Activated T-helper 1 cell treated with anti-CD3 and anti-CD28 coated beads, Interleukin-12 subunit alpha, Interleukin-12 subunit beta, Interleukin-2, Interleukin-4 antibody, amounts not matched to agents 30 ng/mL and 10 ng/mL and 1 ng/mL, durations not matched to agents 14 hours and 24 hours and 36 hours (primary cell): ENCODE data around the gene HAUS5. TPM values are rescaled to one million over a fixed set of nuclear protein-coding genes. Genes with fewer than 3 reads are reported as not detected.
"Not testable (repeated sequence)": the region's sequence is repeated elsewhere in the genome, so short reads cannot be mapped to it uniquely, and the experiment has no call there.

ENCODE experiments used
- DNase-seq: peaks from one replicate; pipeline ENCODE4 v3.0.0; 2021; ENCODE audit warnings: low spot score
- H3K27ac Mint-ChIP-seq: one replicate; pipeline ENCODE4 v1.8.0; 2021; ENCODE audit warnings: mild to moderate bottlenecking, mixed read lengths
- H3K27me3 Mint-ChIP-seq: one replicate; pipeline ENCODE4 v1.8.0; 2022; ENCODE audit warnings: mild to moderate bottlenecking, moderate library complexity, mixed read lengths; ENCODE audit not compliant: insufficient read depth
- H3K36me3 Mint-ChIP-seq: one replicate; pipeline ENCODE4 v1.8.0; 2021; ENCODE audit warnings: low read depth, mixed read lengths
- H3K4me1 Mint-ChIP-seq: one replicate; pipeline ENCODE4 v1.8.0; 2021; ENCODE audit warnings: low read depth, mixed read lengths
- H3K4me3 Mint-ChIP-seq: one replicate; pipeline ENCODE4 v1.8.0; 2021; ENCODE audit warnings: mild to moderate bottlenecking, moderate library complexity, mixed read lengths
- H3K9me3 Mint-ChIP-seq: one replicate; pipeline ENCODE4 v1.8.0; 2021; ENCODE audit warnings: mixed read lengths
- intact Hi-C: fragments of 100-400 bp; cut with micrococcal nuclease; formaldehyde crosslinking; loops from one replicate; pipeline ENCODE4 v1.15.1; 2024
- total RNA-seq: library from RNA; stranded (reverse); gene quantifications from 2 replicates; pipeline ENCODE4 v1.2.3, GENCODE V29; 2022

Gene HAUS5
- total RNA-seq, 1 donor from 2014 or later: 41.0 TPM

DNA sequence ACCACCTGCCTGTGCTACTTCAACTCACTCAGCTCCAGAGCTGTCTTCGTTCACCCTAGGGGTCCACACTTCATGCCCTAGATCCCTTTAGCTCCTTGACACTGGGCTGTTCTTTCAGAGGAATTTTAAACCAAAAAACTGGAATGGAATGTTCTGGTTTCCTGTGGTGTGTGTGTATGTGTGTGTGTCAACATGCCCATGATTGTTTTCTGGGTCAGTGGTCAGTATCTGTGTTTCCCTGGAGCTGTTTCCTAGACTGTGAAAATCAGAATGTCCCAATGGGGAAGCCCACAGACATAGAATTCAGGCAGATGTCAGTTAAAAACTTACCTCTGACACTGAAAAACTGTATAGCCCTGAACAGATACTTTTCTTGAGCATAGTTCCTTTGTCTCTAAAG, 25.2 kb upstream of the HAUS5 start:
- intact Hi-C loops: loop anchor here (1.0 kb wide), 1 partner anchor 74 kb away; the partner anchor contains the start of gene DMKN
- H3K9me3 Mint-ChIP-seq: no peaks in the 10 kb centered on the region
- H3K4me1 Mint-ChIP-seq: no peaks in the 10 kb centered on the region
- H3K36me3 Mint-ChIP-seq: no peaks in the 10 kb centered on the region
- H3K27me3 Mint-ChIP-seq: peaks cover 9% of the 10 kb centered on the region
- DNase-seq: no peak
- no peak overlapping the region for H3K4me3 Mint-ChIP-seq
- no peak overlapping the region for H3K27ac Mint-ChIP-seq

DNA sequence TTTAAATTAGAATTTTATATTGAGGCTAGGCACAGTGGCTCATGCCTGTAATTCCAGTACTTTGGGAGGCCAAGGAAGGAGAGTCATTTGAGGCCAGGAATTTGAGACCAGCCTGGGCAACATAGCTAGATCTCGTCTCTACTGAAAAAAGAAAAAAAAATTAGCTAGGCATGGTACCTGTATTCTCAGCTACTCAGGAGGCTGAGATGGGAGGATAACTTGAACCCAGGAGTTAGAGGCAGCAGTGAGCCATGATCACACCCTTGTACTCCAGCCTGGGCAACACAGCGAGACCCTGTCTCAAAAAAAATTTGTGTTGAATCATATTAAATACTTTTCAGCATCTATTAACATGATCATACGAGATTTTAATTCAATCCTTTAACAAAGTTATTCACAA, 21.7 kb upstream of the HAUS5 start:
- H3K4me3 Mint-ChIP-seq: no peak overlapping the region
- H3K9me3 Mint-ChIP-seq: no peaks in the 10 kb centered on the region
- peaks cover 4% of the 10 kb centered on the region for H3K27me3 Mint-ChIP-seq
- H3K36me3 Mint-ChIP-seq: no peaks in the 10 kb centered on the region
- no peak for DNase-seq
- no peak overlapping the region for H3K27ac Mint-ChIP-seq
- intact Hi-C loops: no loop called here
- H3K4me1 Mint-ChIP-seq: no peaks in the 10 kb centered on the region

DNA sequence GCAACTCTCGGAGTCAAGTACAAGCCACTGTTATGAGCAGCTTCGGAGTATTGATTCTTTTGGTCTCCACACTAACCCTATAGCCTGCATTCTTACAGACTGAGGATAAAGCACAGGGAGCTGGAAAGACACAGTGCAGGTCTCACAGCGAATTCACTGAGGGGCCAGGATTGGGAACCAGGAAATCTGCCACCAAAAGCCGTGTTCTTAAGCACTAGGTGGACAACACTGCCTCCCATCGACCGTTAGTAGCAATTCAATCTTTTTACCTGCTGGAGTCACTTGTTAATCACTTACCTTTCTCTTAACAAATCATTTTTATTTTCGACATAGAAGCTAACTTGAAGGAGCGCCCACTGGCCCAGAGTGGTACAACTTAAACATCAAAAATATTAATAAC, 20.3 kb upstream of the HAUS5 start:
- DNase-seq: no peak
- peaks cover 4% of the 10 kb centered on the region for H3K27me3 Mint-ChIP-seq

DNA sequence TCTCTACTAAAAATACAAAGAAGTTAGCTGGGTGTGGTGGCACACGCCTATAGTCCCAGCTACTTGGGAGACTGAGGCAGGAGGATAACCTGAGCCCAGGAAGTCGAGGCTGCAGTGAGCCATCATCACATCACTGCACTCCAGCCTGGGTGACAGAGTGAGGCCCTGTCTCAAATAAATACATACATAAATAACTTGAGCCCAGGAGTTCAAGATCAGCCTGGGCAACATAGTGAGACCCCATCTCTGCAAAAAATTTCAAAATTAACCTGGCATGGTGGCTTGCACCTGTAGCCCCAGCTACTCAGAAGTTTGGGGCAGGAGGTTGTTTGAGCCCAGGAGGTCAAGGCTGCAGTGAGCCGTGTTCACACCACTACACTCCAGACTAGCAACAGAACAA, 17.5 kb upstream of the HAUS5 start:
- intact Hi-C loops, H3K27me3 Mint-ChIP-seq, H3K4me1 Mint-ChIP-seq, H3K36me3 Mint-ChIP-seq, H3K27ac Mint-ChIP-seq, H3K4me3 Mint-ChIP-seq, DNase-seq, H3K9me3 Mint-ChIP-seq: not testable (repeated sequence)

More for the DNA sequence above, 20.3 kb upstream of the HAUS5 start:
- H3K27ac Mint-ChIP-seq: no peak overlapping the region
- intact Hi-C loops: loop anchor here (1.0 kb wide), 3 partner anchors 43 to 240 kb away; no protein-coding TSS in a partner anchor
- H3K9me3 Mint-ChIP-seq: no peaks in the 10 kb centered on the region
- no peaks in the 10 kb centered on the region for H3K36me3 Mint-ChIP-seq
- H3K4me1 Mint-ChIP-seq: peaks cover 10% of the 10 kb centered on the region
- H3K4me3 Mint-ChIP-seq: no peak overlapping the region

DNA sequence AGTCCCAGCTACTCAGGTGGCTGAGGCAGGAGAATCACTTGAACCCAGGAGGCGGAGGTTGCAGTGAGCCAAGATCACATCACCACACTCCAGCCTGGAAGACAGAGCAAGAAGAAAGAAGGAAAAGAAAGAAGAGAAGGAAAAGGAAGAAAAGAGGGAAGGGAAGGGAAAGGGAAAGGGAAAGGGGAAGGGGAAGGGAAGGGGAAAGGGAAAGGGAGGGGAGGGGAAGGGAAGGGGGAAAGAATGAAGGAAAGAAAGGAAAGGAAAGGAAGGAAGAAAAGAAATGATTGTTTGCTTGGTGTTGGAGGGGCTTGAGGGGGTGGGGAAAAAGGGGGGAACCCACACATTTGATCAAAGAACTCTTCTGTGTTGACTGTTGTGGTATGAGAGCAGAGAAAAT, 16.6 kb upstream of the HAUS5 start:
- Mint-ChIP-seq H3K4me3 (no peak overlapping the region), H3K9me3 (no peaks in the 10 kb centered on the region)

DNA sequence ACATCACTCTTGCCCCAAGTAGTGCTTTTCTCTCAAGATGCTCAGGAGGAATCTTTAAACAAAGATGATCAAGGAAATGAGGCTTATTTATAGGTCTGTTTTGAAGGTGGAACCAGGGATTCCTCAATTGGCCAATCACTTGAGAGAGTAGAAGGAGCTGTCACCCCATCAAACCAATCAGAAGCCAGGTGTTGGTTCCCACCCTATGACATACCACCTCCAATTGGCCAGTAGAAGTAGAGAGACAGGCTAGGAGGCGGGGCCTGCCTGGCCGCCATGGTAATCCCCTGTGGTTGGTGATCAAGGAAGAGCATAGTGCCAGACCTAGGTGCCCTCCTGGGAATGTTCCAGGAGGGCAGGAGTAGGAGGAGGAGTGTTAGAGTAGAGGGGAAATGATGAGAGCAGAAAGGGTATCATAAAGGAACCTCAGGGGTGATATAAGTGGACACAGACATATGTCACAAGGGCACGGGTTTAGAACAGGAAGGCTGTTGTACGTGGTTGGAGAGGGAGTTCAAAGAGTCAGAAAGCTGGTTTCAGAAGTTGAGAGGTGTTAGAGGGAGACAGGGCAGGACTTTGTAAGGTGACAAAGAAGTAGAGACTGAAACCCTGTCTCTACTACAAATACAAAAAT, 16.1 kb upstream of the HAUS5 start:
- no peak for DNase-seq
- Mint-ChIP-seq H3K4me3 (no peak overlapping the region), H3K36me3 (no peaks in the 10 kb centered on the region), H3K9me3 (no peaks in the 10 kb centered on the region), H3K27ac (peak overlapping the region; percentile 3), H3K27me3 (peaks cover 6% of the 10 kb centered on the region), H3K4me1 (peaks cover 10% of the 10 kb centered on the region)
- intact Hi-C loops: no loop called here

More for the DNA sequence above, 16.6 kb upstream of the HAUS5 start:
- Mint-ChIP-seq H3K4me1 (peaks cover 10% of the 10 kb centered on the region), H3K27ac (no peak overlapping the region), H3K27me3 (peaks cover 6% of the 10 kb centered on the region), H3K36me3 (no peaks in the 10 kb centered on the region)
- no peak for DNase-seq
- intact Hi-C loops: no loop called here

DNA sequence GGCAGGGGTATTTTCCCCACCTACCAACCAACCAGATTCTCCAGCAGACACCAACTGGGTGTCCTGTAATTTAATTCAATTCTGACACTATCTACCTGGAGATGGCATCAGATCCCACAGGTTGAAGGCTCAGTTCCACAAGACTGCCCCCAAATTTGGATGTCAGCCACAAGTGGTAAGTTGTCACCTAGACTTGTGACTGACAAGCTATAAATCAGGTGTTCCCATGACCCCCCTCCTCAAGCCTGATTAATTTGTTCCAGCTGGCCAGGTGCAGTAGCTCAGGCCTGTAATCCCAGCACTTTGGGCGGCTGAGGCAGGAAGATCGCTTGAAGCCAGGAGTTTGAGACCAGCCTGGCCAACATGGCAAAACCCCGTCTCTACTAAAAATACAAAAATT, 10.6 kb upstream of the HAUS5 start:
- Mint-ChIP-seq H3K36me3 (no peaks in the 10 kb centered on the region), H3K27ac (no peak overlapping the region), H3K4me3 (no peak overlapping the region), H3K9me3 (peaks cover under 1% of the 10 kb centered on the region), H3K27me3 (peaks cover 4% of the 10 kb centered on the region), H3K4me1 (peaks cover 1% of the 10 kb centered on the region)
- intact Hi-C loops: no loop called here
- no peak for DNase-seq

DNA sequence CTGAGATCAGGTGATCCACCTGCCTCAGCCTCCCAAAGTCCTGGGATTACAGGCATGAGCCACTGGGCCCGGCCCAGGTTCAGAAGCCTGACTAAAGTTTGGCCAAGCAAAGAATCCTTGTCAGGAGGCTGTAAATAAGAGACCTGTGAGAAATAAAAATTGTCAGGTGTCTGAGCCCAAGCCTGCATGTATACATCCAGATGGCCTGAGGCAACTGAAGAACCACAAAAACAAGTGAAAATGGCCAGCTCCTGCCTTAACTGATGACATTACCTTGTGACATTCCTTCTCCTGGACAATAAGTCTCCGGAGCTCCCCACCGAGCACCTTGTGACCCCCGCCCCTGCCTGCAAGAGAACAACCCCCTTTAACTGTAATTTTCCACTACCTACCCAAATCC, 8.1 kb upstream of the HAUS5 start:
- DNase-seq, H3K36me3 Mint-ChIP-seq, H3K27me3 Mint-ChIP-seq, intact Hi-C loops, H3K4me1 Mint-ChIP-seq, H3K27ac Mint-ChIP-seq, H3K4me3 Mint-ChIP-seq: not testable (repeated sequence)
- H3K9me3 Mint-ChIP-seq: peaks cover 15% of the 10 kb centered on the region

DNA sequence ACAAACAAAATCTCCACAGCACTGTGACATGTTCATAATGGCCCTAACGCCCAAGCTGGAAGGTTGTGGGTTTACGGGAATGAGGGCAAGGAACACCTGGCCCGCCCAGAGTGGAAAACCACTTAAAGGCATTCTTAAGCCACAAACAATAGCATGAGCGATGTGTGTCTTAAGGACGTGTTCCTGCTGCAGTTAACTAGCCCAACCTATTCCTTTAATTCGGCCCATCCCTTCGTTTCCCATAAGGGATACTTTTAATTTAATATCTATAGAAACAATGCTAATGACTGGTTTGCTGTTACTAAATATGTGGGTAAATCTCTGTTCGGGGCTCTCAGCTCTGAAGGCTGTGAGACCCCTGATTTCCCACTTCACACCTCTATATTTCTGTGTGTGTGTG, 5.4 kb upstream of the HAUS5 start:
- DNase-seq, H3K36me3 Mint-ChIP-seq, H3K27ac Mint-ChIP-seq, H3K27me3 Mint-ChIP-seq, intact Hi-C loops, H3K4me3 Mint-ChIP-seq: not testable (repeated sequence)
- Mint-ChIP-seq H3K9me3 (peaks cover 15% of the 10 kb centered on the region), H3K4me1 (peaks cover 21% of the 10 kb centered on the region)

DNA sequence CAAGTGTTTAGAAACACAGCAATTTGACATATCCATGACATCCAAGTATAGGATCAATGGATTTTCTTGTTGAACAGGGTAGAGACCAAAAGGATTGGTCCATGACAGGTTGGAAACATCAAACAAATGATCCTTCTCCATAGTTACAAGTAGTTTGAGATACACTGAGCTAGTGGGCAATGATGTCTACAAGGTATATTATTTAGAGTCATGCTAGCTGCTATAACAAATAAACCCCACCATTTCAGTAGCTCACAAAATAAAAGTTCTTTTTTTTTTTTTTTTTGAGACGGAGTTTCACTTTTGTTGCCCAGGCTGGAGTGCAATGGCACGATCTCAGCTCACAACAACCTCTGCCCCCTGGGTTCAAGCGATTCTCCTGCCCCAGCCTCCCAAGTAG, 4.9 kb upstream of the HAUS5 start:
- H3K4me1 Mint-ChIP-seq: peaks cover 25% of the 10 kb centered on the region
- H3K27ac Mint-ChIP-seq: no peak overlapping the region
- no peak overlapping the region for H3K4me3 Mint-ChIP-seq
- peaks cover 15% of the 10 kb centered on the region for H3K9me3 Mint-ChIP-seq
- DNase-seq: no peak
- intact Hi-C loops: no loop called here
- peaks cover 9% of the 10 kb centered on the region for H3K36me3 Mint-ChIP-seq
- H3K27me3 Mint-ChIP-seq: peaks cover 3% of the 10 kb centered on the region

DNA sequence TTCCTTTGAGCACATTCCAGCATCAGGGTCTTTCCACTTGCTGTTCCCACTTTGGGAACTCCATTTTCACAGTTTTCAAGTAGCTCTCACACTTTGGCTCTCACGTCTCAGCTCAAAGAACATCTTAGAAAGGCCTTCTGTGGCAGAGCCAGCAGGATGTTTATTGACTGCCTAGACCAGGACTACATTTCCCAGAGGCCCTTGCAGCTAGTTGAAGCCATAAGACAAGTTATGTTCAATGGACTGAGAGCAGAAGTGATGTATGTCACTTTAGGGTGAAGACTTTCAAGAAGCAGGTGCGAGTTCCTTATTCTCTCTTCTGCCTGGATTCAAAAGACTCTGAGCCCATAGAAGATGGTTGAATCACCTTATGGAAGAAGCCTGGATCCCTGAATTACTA, 4.3 kb upstream of the HAUS5 start:
- Mint-ChIP-seq H3K36me3 (peaks cover 9% of the 10 kb centered on the region), H3K27me3 (peaks cover 3% of the 10 kb centered on the region), H3K9me3 (peaks cover 15% of the 10 kb centered on the region), H3K4me1 (peaks cover 25% of the 10 kb centered on the region), H3K4me3 (no peak overlapping the region), H3K27ac (no peak overlapping the region)
- DNase-seq: no peak
- intact Hi-C loops: no loop called here

DNA sequence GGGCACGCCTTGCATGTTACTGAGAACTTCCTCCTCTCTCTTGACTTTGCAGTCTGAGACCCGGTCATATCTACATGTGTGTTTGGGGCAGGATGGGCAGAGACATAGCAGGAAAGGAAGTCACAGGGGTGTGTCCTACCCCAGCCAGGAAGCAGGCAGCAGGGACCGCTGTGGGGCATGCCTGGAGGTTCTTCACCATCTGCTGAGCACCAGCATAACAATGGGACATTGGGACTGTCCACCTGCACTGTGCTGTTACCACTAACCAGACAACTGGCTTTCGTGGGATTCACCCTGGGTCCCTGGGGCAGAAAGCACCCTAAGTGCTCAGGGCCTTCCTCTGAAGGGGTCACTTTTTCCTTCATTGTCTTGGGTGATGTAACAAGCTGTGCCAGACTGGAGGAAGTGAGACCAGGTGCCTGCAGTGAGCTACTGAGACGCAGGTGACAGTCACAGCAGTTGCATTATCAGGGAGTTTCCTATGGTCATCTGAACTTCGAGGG, 2.6 kb upstream of the HAUS5 start:
- intact Hi-C loops: no loop called here
- Mint-ChIP-seq H3K4me3 (peak overlapping the region; percentile 22), H3K36me3 (peaks cover 9% of the 10 kb centered on the region), H3K9me3 (peaks cover 15% of the 10 kb centered on the region), H3K27me3 (peaks cover 3% of the 10 kb centered on the region), H3K27ac (peak overlapping the region; percentile 73), H3K4me1 (peaks cover 33% of the 10 kb centered on the region)
- DNase-seq: peak; percentile 37

DNA sequence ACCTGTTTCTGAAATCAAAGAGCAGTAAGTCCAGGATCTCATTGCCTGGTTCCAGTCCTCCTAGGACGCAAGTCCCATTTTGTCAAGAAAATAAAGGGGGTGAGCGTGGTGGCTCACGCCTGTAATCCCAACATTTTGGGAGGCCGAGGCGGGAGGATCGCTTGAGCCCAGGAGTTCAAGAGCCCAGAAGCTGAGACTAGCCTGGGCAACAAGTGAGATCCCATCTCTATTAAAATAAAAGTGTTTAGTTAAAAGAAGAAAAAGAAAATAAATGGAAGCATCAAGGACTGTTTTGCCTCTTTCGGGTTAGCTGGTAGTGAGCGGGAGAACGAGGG, 344 bp upstream of the HAUS5 start:
- peak overlapping the region; percentile 87 for H3K4me3 Mint-ChIP-seq
- peaks cover 12% of the 10 kb centered on the region for H3K9me3 Mint-ChIP-seq
- H3K4me1 Mint-ChIP-seq: peaks cover 33% of the 10 kb centered on the region
- peaks cover 14% of the 10 kb centered on the region for H3K36me3 Mint-ChIP-seq
- DNase-seq: no peak
- peaks cover 3% of the 10 kb centered on the region for H3K27me3 Mint-ChIP-seq
- intact Hi-C loops: loop anchor here (1.0 kb wide), 4 partner anchors 16 to 67 kb away; partner anchors contain the start of genes COX6B1 and TMEM147
- H3K27ac Mint-ChIP-seq: peak overlapping the region; percentile 92

DNA sequence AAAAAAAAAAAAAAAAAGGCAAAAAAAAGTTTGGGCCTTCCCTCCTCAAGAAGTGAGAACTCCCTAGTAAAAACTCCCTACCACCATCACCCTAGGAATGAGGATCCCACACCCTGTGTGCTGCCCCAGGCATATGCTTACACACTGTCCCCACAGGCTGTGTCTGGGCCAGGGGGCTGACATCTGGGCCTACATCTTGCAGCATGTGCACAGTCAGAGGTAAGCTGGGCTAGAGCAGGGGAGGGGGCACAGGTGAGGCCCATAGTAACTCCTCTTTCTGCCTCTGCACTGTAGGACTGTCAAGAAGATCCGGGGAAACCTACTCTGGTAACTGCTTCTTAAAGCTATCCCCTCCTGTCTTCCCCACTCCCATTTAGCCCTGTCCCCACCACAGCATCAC, 1.0 kb downstream of the HAUS5 start:
- Mint-ChIP-seq H3K27me3 (no peaks in the 10 kb centered on the region), H3K36me3 (peaks cover 8% of the 10 kb centered on the region), H3K9me3 (peaks cover 2% of the 10 kb centered on the region), H3K4me1 (peaks cover 31% of the 10 kb centered on the region), H3K27ac (peak overlapping the region; percentile 92), H3K4me3 (peak overlapping the region; percentile 87)
- intact Hi-C loops: no loop called here
- no peak for DNase-seq
